Measurements from ENCODE around the gene BMF.

Gene BMF

GRCh38 chr15:40048211-40048792 lies 60.4 kb downstream of the BMF start:
- no peak for DNase-seq (ENCODE audit: low read depth in 2 of 2)

GRCh38 chr15:40047415-40048210 lies 61.1 kb downstream of the BMF start:
- DNase-seq (ENCODE audit: low read depth in 2 of 2), result peak in 1 of 2 donors; percentile 65

GRCh38 chr15:40046721-40047414 lies 61.8 kb downstream of the BMF start:
- no peak for DNase-seq (ENCODE audit: low read depth in 2 of 2)

GRCh38 chr15:40045572-40046217 lies 63.0 kb downstream of the BMF start:
- DNase-seq (ENCODE audit: low read depth in 2 of 2), result no peak

GRCh38 chr15:40044717-40045571 lies 63.7 kb downstream of the BMF start:
- peak; percentile 82 to 85 for DNase-seq (ENCODE audit: low read depth in 2 of 2)

GRCh38 chr15:40043927-40044716 lies 64.6 kb downstream of the BMF start:
- DNase-seq (ENCODE audit: low read depth in 2 of 2), result no peak

GRCh38 chr15:40042791-40043320 lies 65.8 kb downstream of the BMF start:
- no peak for DNase-seq (ENCODE audit: low read depth in 2 of 2)

GRCh38 chr15:40040770-40041169 lies 67.9 kb downstream of the BMF start:
- no peak for DNase-seq (ENCODE audit: low read depth in 2 of 2)

- no peak for DNase-seq (ENCODE audit: low read depth in 2 of 2)
Measured at GRCh38 chr15:40040293-40040635, 68.4 kb downstream of the BMF start.

- DNase-seq (ENCODE audit: low read depth in 2 of 2), result peak; percentile 90 to 95
Measured at GRCh38 chr15:40038638-40039543, 69.8 kb downstream of the BMF start, which contains the start of gene SRP14. TSS of gene SRP14 (minus strand) at chr15:40039181. CDS start at chr15:40039116, 65 bp downstream.

- DNase-seq (ENCODE audit: low read depth in 2 of 2), result no peak
Measured at GRCh38 chr15:40038275-40038637, 70.4 kb downstream of the BMF start.

Measured in stimulated activated CD8-positive, alpha-beta memory T cell treated with anti-CD3 and anti-CD28 coated beads, Interleukin-2, amount 100 ng/mL, for 48 hours (primary cell).